ENCODE measurements around the gene ARHGEF7.

Gene ARHGEF7

GRCh38 chr13:111225810-111226546 is 110.9 kb downstream of the ARHGEF7 start:
- no peak for DNase-seq (ENCODE audit: low read depth)

DNA sequence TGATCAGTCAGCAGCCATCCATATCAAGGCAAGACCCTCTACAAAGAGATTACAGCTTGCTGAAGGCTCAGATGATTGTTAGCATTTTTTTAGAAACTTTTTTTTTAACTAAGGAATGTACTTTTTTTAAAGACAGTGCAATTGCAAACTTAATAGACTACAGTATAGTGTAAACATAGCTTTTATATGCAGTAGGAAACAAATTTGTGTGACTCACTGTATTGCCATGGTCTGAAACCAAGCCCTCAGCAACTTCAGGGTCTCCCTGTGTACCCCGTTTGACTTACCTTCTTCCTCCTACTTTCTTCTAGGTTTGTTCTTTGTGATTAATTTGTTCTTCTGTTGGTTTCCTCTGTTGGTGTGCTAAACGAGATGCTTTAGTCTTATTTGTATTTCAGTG is 112.3 kb downstream of the ARHGEF7 start:
- DNase-seq (ENCODE audit: low read depth) = no peak

- DNase-seq (ENCODE audit: low read depth) = no peak
These were observed 113.4 kb downstream of the ARHGEF7 start for GRCh38 chr13:111228262-111229144.

DNA sequence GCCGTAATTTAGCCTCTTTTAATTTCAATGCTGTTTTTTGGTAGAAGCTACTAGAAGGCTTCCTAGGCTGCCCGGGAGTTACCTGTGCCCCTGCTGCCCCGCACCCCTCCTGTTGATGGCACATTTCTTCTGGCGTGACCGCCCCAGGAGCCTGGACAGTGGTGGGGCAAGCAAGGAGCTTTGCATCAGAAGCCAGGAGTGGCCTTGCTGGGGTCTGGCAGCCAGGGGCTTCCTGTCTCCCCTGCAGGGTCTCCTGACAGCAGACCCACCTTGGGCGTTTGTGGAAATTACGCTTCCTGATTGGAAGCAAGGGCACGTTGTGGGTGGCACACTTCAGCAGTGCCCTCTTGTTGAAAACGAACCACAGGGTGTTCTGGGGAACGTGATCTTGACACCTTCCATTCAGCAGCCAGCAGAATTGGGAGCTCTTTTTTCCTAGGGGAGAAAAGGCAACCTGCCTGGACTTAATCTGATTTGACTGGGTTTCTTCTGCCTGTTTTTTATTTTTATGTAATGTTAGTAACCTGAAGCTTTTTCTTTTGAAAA is 115.3 kb downstream of the ARHGEF7 start:
- no peak for DNase-seq (ENCODE audit: low read depth)

DNA sequence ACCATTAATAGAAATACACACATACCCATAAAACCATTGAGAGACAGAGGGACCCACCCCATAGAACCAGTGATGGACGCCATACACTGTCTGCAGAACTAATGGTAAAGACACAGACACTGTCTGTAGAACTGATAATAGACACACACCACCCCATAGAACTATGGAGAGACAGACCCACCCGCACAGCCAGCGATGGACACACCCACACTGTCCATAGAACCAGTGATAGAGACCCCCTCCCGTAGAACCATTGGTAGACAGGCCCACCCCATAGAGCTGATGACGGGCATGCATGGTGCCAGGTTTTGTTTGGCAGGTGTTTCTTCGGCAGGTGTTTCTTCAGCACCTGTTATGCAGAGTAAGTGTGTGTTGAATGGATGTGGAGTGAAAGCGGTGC is 117.1 kb downstream of the ARHGEF7 start:
- no peak for DNase-seq (ENCODE audit: low read depth)

GRCh38 chr13:111233080-111233479 is 118.0 kb downstream of the ARHGEF7 start:
- DNase-seq (ENCODE audit: low read depth) = no peak

GRCh38 chr13:111239764-111240670 is 124.9 kb downstream of the ARHGEF7 start:
- no peak for DNase-seq (ENCODE audit: low read depth)

GRCh38 chr13:111241006-111241755 is 126.1 kb downstream of the ARHGEF7 start:
- DNase-seq (ENCODE audit: low read depth) = no peak

DNA sequence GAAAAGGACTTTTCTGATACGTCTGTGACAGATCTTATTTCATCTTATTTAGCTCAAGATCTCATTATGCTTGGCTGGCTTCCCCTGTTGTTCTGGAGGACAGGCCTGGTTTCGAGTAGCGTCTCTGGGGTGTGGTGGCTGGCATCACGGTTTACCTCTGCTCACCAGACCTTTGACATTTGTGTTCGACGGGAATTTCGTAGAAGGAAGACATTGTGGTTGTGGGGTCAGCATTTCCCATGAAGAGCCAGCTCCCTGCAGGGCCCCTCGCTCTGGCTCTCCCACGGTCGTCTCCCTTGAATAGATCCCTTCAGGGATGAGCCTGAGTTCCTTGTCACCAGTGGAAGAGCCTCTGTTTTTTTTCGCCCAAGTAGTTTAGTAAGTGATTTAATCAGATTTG is 126.8 kb downstream of the ARHGEF7 start:
- DNase-seq (ENCODE audit: low read depth) = no peak

GRCh38 chr13:111242585-111242984 is 127.5 kb downstream of the ARHGEF7 start:
- DNase-seq (ENCODE audit: low read depth) = no peak

GRCh38 chr13:111243981-111244380 is 128.9 kb downstream of the ARHGEF7 start:
- DNase-seq (ENCODE audit: low read depth) = no peak

DNA sequence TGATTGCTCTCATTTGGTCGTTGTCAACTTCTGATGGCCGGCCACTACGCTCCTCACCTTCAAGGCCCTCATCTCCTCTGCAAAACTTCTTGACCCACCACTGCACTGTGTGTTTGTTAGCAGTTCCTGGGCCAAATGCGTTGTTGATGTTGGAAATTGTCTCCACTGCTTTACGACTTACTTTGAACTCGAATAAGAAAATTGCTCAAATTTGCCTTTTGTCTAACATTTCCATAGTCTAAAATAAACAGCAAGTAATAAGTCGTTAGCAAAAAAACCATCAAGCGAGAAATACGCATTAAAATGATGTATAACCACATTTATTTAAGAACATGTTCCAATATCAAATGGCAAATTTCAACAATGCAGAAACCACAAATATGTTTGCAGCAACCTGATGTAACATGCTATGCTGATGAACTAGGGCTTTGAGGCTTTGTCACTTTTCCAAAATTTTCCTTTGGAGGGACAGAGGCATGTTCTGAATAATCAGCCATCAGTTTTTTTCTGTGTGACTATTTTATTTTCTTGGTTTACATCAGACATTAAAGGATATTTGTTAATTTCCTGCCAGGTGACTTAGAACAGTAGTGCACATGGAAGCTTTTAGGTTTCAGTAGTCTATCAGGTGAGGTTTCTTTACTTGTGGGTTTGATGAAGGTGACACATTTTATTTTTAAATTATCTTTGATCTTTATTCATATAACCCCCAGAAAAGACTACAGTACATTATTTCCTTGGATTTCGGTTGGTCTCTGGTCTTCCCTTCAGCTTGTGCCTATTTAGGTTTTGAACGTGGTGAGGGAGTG is 130.7 kb downstream of the ARHGEF7 start:
- DNase-seq (ENCODE audit: low read depth) = no peak

- no peak for DNase-seq (ENCODE audit: low read depth)
These were observed 132.4 kb downstream of the ARHGEF7 start for GRCh38 chr13:111247552-111247951.

DNA sequence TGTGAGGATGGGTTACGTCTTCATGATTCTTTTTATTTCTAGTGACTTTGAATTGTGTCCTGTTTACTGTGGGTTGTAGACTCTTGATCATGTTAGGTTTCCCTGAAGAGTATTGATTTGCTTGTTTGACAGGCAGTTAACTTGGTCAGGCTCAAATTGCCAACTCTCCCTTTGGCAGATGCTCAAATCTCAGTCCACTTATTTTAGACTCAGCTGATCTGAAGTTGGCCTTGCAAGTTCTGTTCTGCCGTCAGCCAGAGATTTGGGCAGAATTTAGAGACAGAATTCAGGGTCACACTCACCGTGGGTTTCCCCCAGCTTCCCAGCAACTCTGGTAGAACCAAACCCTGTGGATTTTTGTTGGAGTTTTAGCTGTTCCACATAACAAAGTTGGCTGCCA is 133.7 kb downstream of the ARHGEF7 start:
- DNase-seq (ENCODE audit: low read depth) = no peak

DNA sequence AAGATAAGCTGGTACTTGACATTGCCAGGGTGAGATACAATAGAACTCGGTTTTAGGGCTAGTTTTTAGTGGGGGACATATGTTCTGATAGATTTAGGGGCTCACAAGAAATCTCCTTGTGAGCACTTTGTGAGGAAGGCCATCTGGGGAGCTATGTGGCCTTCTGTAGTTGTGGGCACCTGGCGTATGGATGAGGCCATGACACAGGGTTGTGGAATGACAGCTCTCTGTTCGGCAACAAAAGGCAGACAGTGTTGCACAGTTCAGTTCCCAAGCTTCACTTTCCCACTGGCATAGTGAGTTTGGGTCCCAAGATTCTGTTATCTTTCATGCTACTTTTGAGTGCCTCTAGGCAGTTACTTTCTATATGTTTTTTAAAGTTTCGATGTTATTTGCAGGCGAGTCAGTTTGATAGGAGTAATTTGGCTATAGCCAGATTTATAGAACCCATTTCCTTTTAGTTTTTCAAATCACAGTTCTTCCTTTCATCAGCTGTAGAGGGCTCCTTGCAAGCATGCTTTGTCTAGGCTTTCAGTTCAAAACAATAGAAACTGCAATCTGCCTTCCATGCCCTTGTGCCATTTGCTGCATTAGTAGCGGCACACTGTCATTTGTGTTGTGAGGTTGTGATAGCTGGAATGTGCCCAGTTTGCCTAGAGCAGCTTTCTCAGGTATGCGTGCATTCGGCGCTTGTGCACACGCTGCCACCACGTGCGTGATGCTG is 134.7 kb downstream of the ARHGEF7 start:
- no peak for DNase-seq (ENCODE audit: low read depth)

DNA sequence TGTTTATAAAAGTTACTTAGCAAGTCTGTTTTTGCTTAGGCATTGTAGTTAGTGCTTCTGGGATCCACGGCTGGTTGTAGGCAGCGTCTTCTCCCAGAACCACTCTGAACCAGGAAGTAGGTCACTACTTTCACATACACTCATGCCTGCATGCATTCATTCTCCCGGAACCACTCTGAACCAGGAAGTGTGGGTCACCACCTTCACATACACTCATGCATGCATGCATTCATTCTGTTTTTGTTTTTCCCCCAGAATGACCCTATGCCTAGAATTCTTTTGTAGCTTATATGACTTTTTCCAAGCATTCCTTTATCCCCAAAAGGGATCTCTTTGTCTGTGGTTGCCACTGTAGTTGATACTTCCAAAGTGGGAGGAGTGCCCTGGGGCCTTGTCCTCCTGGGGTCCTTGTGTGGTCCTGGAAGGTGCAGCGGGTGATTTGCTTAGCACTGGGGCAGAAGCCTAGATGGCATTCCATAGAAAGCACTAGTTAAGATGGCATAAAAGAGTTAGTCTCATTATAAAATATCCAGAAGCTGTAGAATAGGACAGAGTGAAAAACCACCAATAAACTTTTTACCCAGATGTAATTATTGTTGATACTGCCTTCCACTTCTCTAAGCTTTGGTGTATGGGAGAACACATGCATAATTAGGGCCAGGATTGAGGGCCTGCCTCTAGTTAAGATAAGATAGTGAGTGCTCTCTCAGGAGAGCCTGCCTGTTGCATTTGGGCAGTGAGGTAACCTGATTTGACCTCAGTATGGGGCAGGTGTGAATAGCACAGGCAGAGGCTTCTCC is 136.7 kb downstream of the ARHGEF7 start:
- DNase-seq (ENCODE audit: low read depth) = no peak

- DNase-seq (ENCODE audit: low read depth) = no peak
These were observed 137.6 kb downstream of the ARHGEF7 start for GRCh38 chr13:111252446-111253364.
